Measurements from ENCODE around the gene BYSL.

- no peak for TF ChIP-seq CTCF (IDR thresholded peaks at IDR 0.05)
- TF ChIP-seq POLR2A (IDR thresholded peaks at IDR 0.05) = no peak
These were observed 18.8 kb downstream of the BYSL start for GRCh38 chr6:41939848-41940758.
